HepG2 (cell line): ENCODE measurements around the gene CLIC1. TPM values are rescaled to one million over a fixed set of nuclear protein-coding genes. Genes with fewer than 3 reads are reported as not detected.

Experiments used
- ATF3 ChIP-seq: sonication (generic); formaldehyde crosslinking; IDR thresholded peaks from 2 replicates; pipeline ENCODE4 v1.4.0; 2020; ENCODE audit warnings: missing genetic modification reagents
- CBFB ChIP-seq: sonication (generic); formaldehyde crosslinking; IDR thresholded peaks from 2 replicates; pipeline ENCODE4 v1.4.0; 2020; ENCODE audit warnings: missing genetic modification reagents
- CERS6 ChIP-seq: sonication (generic); formaldehyde crosslinking; IDR thresholded peaks from 2 replicates; pipeline ENCODE4 v1.5.0; 2020; ENCODE audit warnings: missing genetic modification reagents
- FOXJ3 ChIP-seq: sonication (generic); formaldehyde crosslinking; IDR thresholded peaks from 2 replicates; pipeline ENCODE4 v1.4.0; 2020; ENCODE audit warnings: missing genetic modification reagents, mild to moderate bottlenecking, borderline replicate concordance
- FOXO4 ChIP-seq: sonication (generic); formaldehyde crosslinking; conservative IDR thresholded peaks from 2 replicates; pipeline ENCODE4 v1.8.1; 2023; ENCODE audit warnings: missing genetic modification reagents
- HOXA5 ChIP-seq: sonication (generic); formaldehyde crosslinking; IDR thresholded peaks from 2 replicates; pipeline ENCODE4 v1.4.0; 2020; ENCODE audit warnings: missing genetic modification reagents
- ISX ChIP-seq: sonication (generic); formaldehyde crosslinking; conservative IDR thresholded peaks from 2 replicates; pipeline ENCODE4 v1.5.0; 2020; ENCODE audit warnings: missing genetic modification reagents
- JUNB ChIP-seq: sonication (generic); formaldehyde crosslinking; IDR thresholded peaks from 2 replicates; pipeline ENCODE4 v1.8.0; 2022; ENCODE audit warnings: missing genetic modification reagents, mild to moderate bottlenecking, borderline replicate concordance
- NFIB ChIP-seq: sonication (generic); formaldehyde crosslinking; IDR thresholded peaks from 2 replicates; pipeline ENCODE4 v1.9.0; 2021; ENCODE audit warnings: missing genetic modification reagents, mild to moderate bottlenecking, borderline replicate concordance
- RARA ChIP-seq: IDR thresholded peaks from 2 replicates; pipeline ENCODE4 v1.6.1; 2016; ENCODE audit warnings: missing genetic modification reagents, missing compliant biosample characterization
- ZFYVE20 ChIP-seq: sonication (generic); formaldehyde crosslinking; IDR thresholded peaks from 2 replicates; pipeline ENCODE4 v1.8.0; 2023; ENCODE audit warnings: low read depth, mild to moderate bottlenecking, moderate library complexity, missing genetic modification reagents, borderline replicate concordance
- ZNF256 ChIP-seq: sonication (generic); formaldehyde crosslinking; conservative IDR thresholded peaks from 2 replicates; pipeline ENCODE4 v1.4.0; 2020; ENCODE audit warnings: missing genetic modification reagents
- ZNF318 ChIP-seq: sonication (generic); formaldehyde crosslinking; IDR thresholded peaks from 2 replicates; pipeline ENCODE4 v1.4.0; 2020; ENCODE audit warnings: mild to moderate bottlenecking, missing genetic modification reagents
- ZNF503 ChIP-seq: sonication (generic); formaldehyde crosslinking; IDR thresholded peaks from 2 replicates; pipeline ENCODE4 v1.4.0; 2020; ENCODE audit warnings: missing genetic modification reagents
- ZNF788 ChIP-seq: sonication (generic); formaldehyde crosslinking; IDR thresholded peaks from 2 replicates; pipeline ENCODE4 v1.5.0; 2020; ENCODE audit warnings: mild to moderate bottlenecking, missing genetic modification reagents, borderline replicate concordance
- polyA plus RNA-seq, 8 experiments: library from polyadenylated mRNA; depleted of rRNA in 3 of 8; stranded (reverse) in 7 of 8; unstranded in 1 of 8; fragments of >200 nt; fragmentation: Illumina TruSeq in 4 of 8; extraction: Trizol in 4 of 8; gene quantifications; 2 replicates each; pipeline versions ENCODE4 v1.2.1 to v1.2.3, GENCODE V29; 2011 to 2016; ENCODE audit warnings: low read depth in 4 of 8, missing spikeins in 1 of 8, mixed read lengths in 1 of 8; ENCODE audit not compliant: insufficient read depth in 1 of 8
- total RNA-seq, 5 experiments: library from RNA; depleted of rRNA; stranded (reverse); fragments of >200 nt; fragmentation: Illumina TruSeq; extraction: Trizol; gene quantifications; 2 replicates each; pipeline ENCODE4 v1.2.3, GENCODE V29; 2016; ENCODE audit warnings: low read depth in 1 of 5

CLIC1 gene
- total and polyA plus RNA-seq, 2 of the 13 experiments (the other 11 are each of a cell fraction or from before 2014, with no cell fraction given): 602 to 891 TPM

- TF ChIP-seq ZNF318 (CRISPR knock-in tag) (peak; percentile 70; the same call in 1 of the 2 replicates), ZNF788 (no peak), NFIB (CRISPR knock-in tag) (no peak), FOXO4 (CRISPR knock-in tag) (no peak), ZNF256 (CRISPR knock-in tag) (0 out of 2 replicates have a peak, but pooled peaks have one; percentile 59), CBFB (CRISPR knock-in tag) (no peak), CERS6 (no peak; the same call in 1 of the 2 replicates), JUNB (no peak), ISX (no peak), RARA (CRISPR knock-in tag) (no peak), ZFYVE20 (CRISPR knock-in tag) (no peak), FOXJ3 (CRISPR knock-in tag) (no peak), HOXA5 (CRISPR knock-in tag) (no peak), ZNF503 (CRISPR knock-in tag) (no peak), ATF3 (CRISPR knock-in tag) (no peak)
Measured at GRCh38 chr6:31765910-31766794, 29.8 kb upstream of the CLIC1 start (continued).
